Tracheal epithelial cell (primary cell): ENCODE results near the gene PAK1IP1. TPM values are rescaled to one million over a fixed set of nuclear protein-coding genes. Genes with fewer than 3 reads are reported as not detected.

Experiments
- total RNA-seq: library from RNA; depleted of rRNA; stranded (reverse); fragments of >200 nt; gene quantifications from 2 replicates; pipeline ENCODE4 v1.2.1, GENCODE V29; 2014

PAK1IP1 gene, protein sequence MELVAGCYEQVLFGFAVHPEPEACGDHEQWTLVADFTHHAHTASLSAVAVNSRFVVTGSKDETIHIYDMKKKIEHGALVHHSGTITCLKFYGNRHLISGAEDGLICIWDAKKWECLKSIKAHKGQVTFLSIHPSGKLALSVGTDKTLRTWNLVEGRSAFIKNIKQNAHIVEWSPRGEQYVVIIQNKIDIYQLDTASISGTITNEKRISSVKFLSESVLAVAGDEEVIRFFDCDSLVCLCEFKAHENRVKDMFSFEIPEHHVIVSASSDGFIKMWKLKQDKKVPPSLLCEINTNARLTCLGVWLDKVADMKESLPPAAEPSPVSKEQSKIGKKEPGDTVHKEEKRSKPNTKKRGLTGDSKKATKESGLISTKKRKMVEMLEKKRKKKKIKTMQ
- total RNA-seq = 23.1 and 28.6 TPM in 2 replicates

DNA sequence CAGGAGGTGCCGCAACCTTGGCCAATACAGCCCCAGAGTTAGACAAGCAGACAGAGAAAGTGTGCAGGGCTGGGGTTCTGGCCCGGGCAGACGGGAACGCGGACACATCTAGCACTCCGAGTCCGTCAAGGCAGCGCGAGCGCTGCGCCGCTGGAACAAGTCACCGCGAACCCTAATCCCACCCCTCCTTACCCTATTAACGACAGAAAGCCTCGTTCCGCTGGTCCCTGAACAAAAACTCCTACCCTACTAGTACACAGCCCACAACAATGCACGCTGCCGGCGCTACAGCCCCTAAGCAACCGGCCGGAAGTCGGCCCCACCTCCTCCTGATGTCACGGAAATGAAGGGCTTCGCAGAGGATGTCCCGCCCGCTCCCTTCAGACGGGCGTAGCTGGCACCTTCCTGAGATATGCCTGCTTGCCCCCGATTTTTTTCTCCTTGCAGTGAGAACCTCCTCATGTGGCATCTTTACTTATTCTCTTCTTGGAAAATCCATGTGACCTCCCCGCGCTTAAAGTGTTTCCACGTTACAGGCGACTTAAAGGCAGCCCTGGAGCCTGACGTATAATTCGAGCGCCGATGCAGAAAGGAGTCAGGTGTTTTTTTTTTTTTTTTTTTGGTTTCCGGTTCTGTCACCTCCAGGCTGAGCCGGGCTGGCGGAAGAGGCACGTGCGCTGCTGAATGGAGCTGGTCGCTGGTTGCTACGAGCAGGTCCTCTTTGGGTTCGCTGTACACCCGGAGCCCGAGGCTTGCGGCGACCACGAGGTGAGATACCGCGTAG lies at the start of gene PAK1IP1, which contains the start of gene C6orf52:
Gene PAK1IP1, plus strand, starts transcription at position 671 of the 784 bp plus-strand sequence. Its CDS starts 14 bp downstream, at position 685.
Gene C6orf52, minus strand, starts transcription at position 315 of the 784 bp plus-strand sequence. CDS start 7,066 bp downstream, outside the sequence.

GRCh38 chr6:10722820-10723566 lies 28.2 kb downstream of the PAK1IP1 start, which contains the start of gene TMEM14C:
Gene TMEM14C, plus strand, starts transcription at chr6:10723070. Its CDS starts 1,544 bp downstream, at chr6:10724614.

GRCh38 chr6:10747251-10747972 lies 52.6 kb downstream of the PAK1IP1 start, which contains the start of gene TMEM14B:
Gene TMEM14B, plus strand, starts transcription at chr6:10747805. Its CDS starts 1,441 bp downstream, at chr6:10749246.

Other genes starting within 250 kb of the PAK1IP1 start
- 8.1 and 8.4 TPM in 2 replicates for gene GCNT2, start 173.6 kb upstream of the PAK1IP1 start, total RNA-seq
- 0.96 and 1.3 TPM in 2 replicates for gene C6orf52, start 356 bp upstream of the PAK1IP1 start, total RNA-seq
- 143 and 165 TPM in 2 replicates for gene TMEM14C, start 28.1 kb downstream of the PAK1IP1 start, total RNA-seq
- 67.6 and 84.8 TPM in 2 replicates for gene TMEM14B, start 52.8 kb downstream of the PAK1IP1 start, total RNA-seq
- gene MAK, start 143.6 kb downstream of the PAK1IP1 start, total RNA-seq = under 0.01 TPM in 1 of 2 replicates, not detected in the other
- gene GCM2, start 187.1 kb downstream of the PAK1IP1 start, total RNA-seq = not detected in 2 replicates
- gene SYCP2L, start 192.1 kb downstream of the PAK1IP1 start, total RNA-seq = 0.48 and 0.64 TPM in 2 replicates